HepG2 (cell line): ENCODE data around the gene M1AP. TPM values are rescaled to one million over a fixed set of nuclear protein-coding genes. Genes with fewer than 3 reads are reported as not detected.

Experiments
- ATAC-seq: fragments of 200-7000 bp; cut with Tn5 transposase; 3 replicates; pipeline ENCODE4 v1.9.1; 2020; ENCODE audit warnings: mild to moderate bottlenecking, moderate library complexity
- BruUV-seq: library from RNA; stranded (reverse); fragments of 400-500 nt; replicated peaks from 2 replicates; lab custom pipeline; 2021; lab: Mats Ljungman, UMichigan
- CTCF ChIA-PET: fragments of 300-600 bp; formaldehyde crosslinking; extraction: SDS; loops from one replicate; lab custom pipeline; 2021; ENCODE audit warnings: low total read pairs, inconsistent platforms, low intra/inter-chr PET ratio; lab: Yijun Ruan, JAX
- POLR2A ChIA-PET: fragments of 350-600 bp; sonication (Branson Sonifier 250); formaldehyde crosslinking; loops from one replicate; lab custom pipeline; 2020; ENCODE audit warnings: antibody characterized with exemption, inconsistent platforms; lab: Yijun Ruan, JAX
- DNase-seq: peaks from one replicate; pipeline ENCODE4 v3.0.0-alpha.2; 2015; ENCODE audit warnings: low spot score
- FAIRE-seq: peaks from 3 replicates; lab custom pipeline; 2011; peaks lifted over from hg19 to GRCh38; lab: Jason Lieb, UNC
- H2AFZ ChIP-seq: one replicate; pipeline ENCODE4 v1.6.1; 2011; ENCODE audit warnings: low read length, inconsistent platforms
- H3K27ac ChIP-seq: fragments of 300-600 bp; 3 replicates; pipeline ENCODE4 v1.8.0; 2011; ENCODE audit warnings: mixed run types, mild to moderate bottlenecking, mixed read lengths, low read length, inconsistent platforms; ENCODE audit not compliant: insufficient read depth; ENCODE audit errors: extremely low read length
- H3K27me3 ChIP-seq, 2 experiments: fragments of 200-600 bp in 1 of 2; 2 replicates in 1 of 2; 3 replicates in 1 of 2; pipeline versions ENCODE4 v1.6.0 to v1.8.0; 2011; ENCODE audit warnings: low read length in 2 of 2, mild to moderate bottlenecking in 2 of 2, moderate library complexity in 2 of 2, inconsistent platforms in 1 of 2; ENCODE audit not compliant: insufficient read depth in 2 of 2, control insufficient read depth in 1 of 2
- H3K36me3 ChIP-seq, 2 experiments: fragments of 200-600 bp in 1 of 2; replicated peaks in 1 of 2; 2 replicates in 1 of 2; 3 replicates in 1 of 2; pipeline versions ENCODE4 v1.5.1 to v1.8.0; 2011; ENCODE audit warnings: low read length in 2 of 2, inconsistent platforms in 1 of 2; ENCODE audit not compliant: insufficient read depth in 2 of 2, control insufficient read depth in 1 of 2
- H3K4me1 ChIP-seq: 2 replicates; pipeline ENCODE4 v1.5.1; 2012; ENCODE audit warnings: low read length, inconsistent platforms; ENCODE audit not compliant: insufficient read depth
- H3K4me2 ChIP-seq: 2 replicates; pipeline ENCODE4 v1.6.0; 2011; ENCODE audit warnings: low read depth, low read length, inconsistent platforms
- H3K4me3 ChIP-seq, 3 experiments: fragments of 200-600 bp in 1 of 3; sonication (generic), shearing (Covaris generic) in 1 of 3; replicated peaks in 1 of 3; 2 replicates each; pipeline ENCODE4 v1.5.1; 2011 to 2016; ENCODE audit warnings: low read length in 3 of 3, inconsistent platforms in 2 of 3, low read depth in 2 of 3, mild to moderate bottlenecking in 2 of 3, control low read depth in 1 of 3, mixed read lengths in 1 of 3; ENCODE audit not compliant: insufficient read depth in 1 of 3
- H3K79me2 ChIP-seq: one replicate; pipeline ENCODE4 v1.6.1; 2011; ENCODE audit warnings: low read length, inconsistent platforms; ENCODE audit not compliant: insufficient read depth
- H3K9ac ChIP-seq: 2 replicates; pipeline ENCODE4 v1.6.0; 2011; ENCODE audit warnings: mild to moderate bottlenecking, low read depth, low read length, inconsistent platforms; ENCODE audit not compliant: insufficient read depth
- H3K9me3 ChIP-seq: 2 replicates; pipeline ENCODE4 v1.5.1; 2012; ENCODE audit warnings: mild to moderate bottlenecking, low read length
- H4K20me1 ChIP-seq: 2 replicates; pipeline ENCODE4 v1.6.0; 2011; ENCODE audit warnings: inconsistent platforms, mild to moderate bottlenecking, low read length, moderate library complexity; ENCODE audit not compliant: insufficient read depth
- CTCF ChIP-seq: sonication (generic); formaldehyde crosslinking; IDR thresholded peaks from 2 replicates; pipeline ENCODE4 v1.5.0; 2020; ENCODE audit warnings: mild to moderate bottlenecking, missing genetic modification reagents, moderate library complexity
- STAG1 ChIP-seq: sonication (generic); formaldehyde crosslinking; IDR thresholded peaks from 2 replicates; pipeline ENCODE4 v1.4.0; 2020; ENCODE audit warnings: missing genetic modification reagents
- TBP ChIP-seq: sonication (generic); formaldehyde crosslinking; IDR thresholded peaks from 2 replicates; pipeline ENCODE4 v1.5.0; 2020; ENCODE audit warnings: missing genetic modification reagents
- ZBTB49 ChIP-seq: sonication (generic); formaldehyde crosslinking; IDR thresholded peaks from 2 replicates; pipeline ENCODE4 v1.4.0; 2020; ENCODE audit warnings: missing genetic modification reagents, borderline replicate concordance
- ZIK1 ChIP-seq: sonication (generic); formaldehyde crosslinking; IDR thresholded peaks from 2 replicates; pipeline ENCODE4 v1.5.0; 2020; ENCODE audit warnings: mild to moderate bottlenecking, low read depth, missing genetic modification reagents, borderline replicate concordance
- WGBS: methylation state at CpG from one replicate; pipeline ENCODE4 v1.1.6; 2017; ENCODE audit warnings: low lambda C conversion rate; 5-methylcytosine and 5-hydroxymethylcytosine counted together
- in situ Hi-C: cut with HindIII; loops from 2 replicates; pipeline ENCODE4 v1.10.0; 2017; ENCODE audit warnings: low pct_unique_long_range_greater_than_20kb; ENCODE audit not compliant: extremely low pct_ligation_motif_present
- intact Hi-C: fragments of 100-400 bp; cut with micrococcal nuclease; formaldehyde crosslinking; loops from one replicate; pipeline ENCODE4 v1.10.0; 2022; ENCODE audit not compliant: unreplicated experiment
- polyA plus RNA-seq, 8 experiments: library from polyadenylated mRNA; depleted of rRNA in 3 of 8; stranded (reverse) in 7 of 8; unstranded in 1 of 8; fragments of >200 nt; fragmentation: Illumina TruSeq in 4 of 8; extraction: Trizol in 4 of 8; gene quantifications; 2 replicates each; pipeline versions ENCODE4 v1.2.1 to v1.2.3, GENCODE V29; 2011 to 2016; ENCODE audit warnings: low read depth in 4 of 8, missing spikeins in 1 of 8, mixed read lengths in 1 of 8; ENCODE audit not compliant: insufficient read depth in 1 of 8
- total RNA-seq, 5 experiments: library from RNA; depleted of rRNA; stranded (reverse); fragments of >200 nt; fragmentation: Illumina TruSeq; extraction: Trizol; gene quantifications; 2 replicates each; pipeline ENCODE4 v1.2.3, GENCODE V29; 2016; ENCODE audit warnings: low read depth in 1 of 5

Gene M1AP
- total and polyA plus RNA-seq, 2 of the 13 experiments (the other 11 are each of a cell fraction or from before 2014, with no cell fraction given) = not detected

- TF ChIP-seq STAG1 (CRISPR knock-in tag) (peak; percentile 37), ZBTB49 (no peak), CTCF (CRISPR knock-in tag) (peak; percentile 52), ZIK1 (no peak), TBP (no peak)
- TF ChIP-seq, all 625 proteins: peak for 2
- ChIA-PET CTCF (no interaction called here), POLR2A (no interaction called here)
- intact Hi-C loops (no loop called here), in situ Hi-C loops (no loop called here)
- BruUV-seq = no TSS peak
- DNase-seq (no peak), ATAC-seq (peak; percentile 79), FAIRE-seq (no peak)
- Histone ChIP-seq H3K79me2 (no peaks in the 10 kb centered on the region), H3K9me3 (no peaks in the 10 kb centered on the region), H3K9ac (no peak overlapping the region), H3K4me2 (no peak overlapping the region), H2AFZ (no peak overlapping the region), H3K4me3 (no peak overlapping the region), H3K4me1 (no peaks in the 10 kb centered on the region), H3K27ac (no peak overlapping the region), H3K36me3 (peaks cover 2 to 4% of the 10 kb centered on the region in 2 experiments; a peak in 3 of 5 replicates), H3K27me3 (no peaks in the 10 kb centered on the region), H4K20me1 (no peaks in the 10 kb centered on the region)
- WGBS = 94% methylated on average over 6 of the region's 6 CpGs
Observed at GRCh38 chr2:74675090-74675489, 27.0 kb upstream of the M1AP start.
